ENCODE results near the gene HNRNPDL. TPM values are rescaled to one million over a fixed set of nuclear protein-coding genes. Genes with fewer than 3 reads are reported as not detected.

HNRNPDL gene
- total RNA-seq, 4 donors from 2014 or later, result 101 to 257 (median 126) TPM

- TF ChIP-seq POLR2A (IDR thresholded peaks at IDR 0.05) (no peak), POLR2AphosphoS5 (IDR thresholded peaks at IDR 0.05) (no peak), EP300 (IDR thresholded peaks at IDR 0.05) (no peak), CTCF (IDR thresholded peaks at IDR 0.05) (no peak)
These were observed 39.6 kb upstream of the HNRNPDL start for GRCh38 chr4:82469791-82470345.

DNA sequence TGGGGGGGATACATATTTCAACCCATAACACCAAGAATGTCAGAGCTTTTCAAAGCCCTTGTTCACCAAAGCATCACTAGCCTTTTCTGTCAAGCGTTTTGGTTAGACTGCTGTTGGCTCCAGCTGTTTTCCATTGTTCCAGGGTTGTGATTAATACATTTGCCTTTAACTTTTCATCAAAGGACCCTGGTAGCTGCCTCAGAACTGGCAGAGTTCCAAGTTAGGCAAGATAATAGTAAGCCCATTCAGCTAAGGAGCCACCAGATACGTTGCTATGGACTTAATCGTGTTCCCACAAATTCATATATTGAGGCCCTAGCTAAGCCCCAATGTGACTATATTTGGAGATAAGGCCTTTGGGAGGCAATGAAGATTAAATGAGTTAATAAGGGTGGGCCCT is 37.2 kb upstream of the HNRNPDL start:
- Histone ChIP-seq H3K9me3 (no peaks in the 10 kb centered on the region), H3K36me3 (peaks cover 2% of the 10 kb centered on the region), H3K4me3 (no peak overlapping the region), H3K27ac (no peak overlapping the region), H3K27me3 (no peaks in the 10 kb centered on the region), H3K4me1 (peaks cover 3% of the 10 kb centered on the region)
- no peak for DNase-seq (ENCODE audit: low spot score in 2 of 2)
- TF ChIP-seq POLR2AphosphoS5 (IDR thresholded peaks at IDR 0.05) (no peak), EP300 (IDR thresholded peaks at IDR 0.05) (no peak), POLR2A (IDR thresholded peaks at IDR 0.05) (no peak), CTCF (IDR thresholded peaks at IDR 0.05) (no peak)
- 41% methylated on average over 3 of the region's 3 CpGs for WGBS

More at GRCh38 chr4:82469791-82470345, 39.6 kb upstream of the HNRNPDL start:
- Histone ChIP-seq H3K4me1 (no peaks in the 10 kb centered on the region), H3K9me3 (no peaks in the 10 kb centered on the region), H3K27ac (no peak overlapping the region), H3K4me3 (no peak overlapping the region), H3K27me3 (no peaks in the 10 kb centered on the region), H3K36me3 (peaks cover 2% of the 10 kb centered on the region)
- WGBS, result 83% methylated on average over 2 of the region's 2 CpGs
- DNase-seq (ENCODE audit: low spot score in 2 of 2), result no peak

GRCh38 chr4:82463221-82463620 is 33.0 kb upstream of the HNRNPDL start:
- 91% methylated on average over 1 of the region's 1 CpG for WGBS
- Histone ChIP-seq H3K4me1 (peaks cover 4% of the 10 kb centered on the region), H3K4me3 (no peak overlapping the region), H3K36me3 (peaks cover 27% of the 10 kb centered on the region), H3K27me3 (no peaks in the 10 kb centered on the region), H3K9me3 (no peaks in the 10 kb centered on the region), H3K27ac (no peak overlapping the region)
- no peak for TF ChIP-seq POLR2A (IDR thresholded peaks at IDR 0.05)
- no peak for TF ChIP-seq CTCF (IDR thresholded peaks at IDR 0.05)
- TF ChIP-seq EP300 (IDR thresholded peaks at IDR 0.05), result no peak
- no peak for TF ChIP-seq POLR2AphosphoS5 (IDR thresholded peaks at IDR 0.05)
- DNase-seq (ENCODE audit: low spot score in 2 of 2), result no peak

DNA sequence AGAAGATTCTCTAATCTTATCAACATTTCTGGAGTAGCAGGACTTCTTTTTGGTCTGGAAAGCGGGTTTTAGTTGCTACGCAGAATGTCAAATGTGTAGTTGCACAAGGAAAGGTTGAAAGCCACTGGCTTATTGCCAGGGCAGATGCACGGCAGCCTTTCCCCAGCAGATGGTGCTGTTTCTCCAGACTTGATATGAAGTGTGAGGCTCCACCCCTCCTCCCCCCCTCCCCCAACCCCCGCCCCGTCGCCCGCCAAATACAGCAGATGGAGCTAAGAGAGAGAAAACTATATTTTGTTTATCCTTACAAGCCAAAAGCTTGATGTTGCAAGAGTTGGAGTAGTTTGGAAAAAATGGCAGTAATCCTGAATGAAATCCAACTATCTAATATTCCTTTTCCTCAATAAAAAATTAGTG is 32.2 kb upstream of the HNRNPDL start:
- H3K4me1 ChIP-seq, result peaks cover 4% of the 10 kb centered on the region
- no peaks in the 10 kb centered on the region for H3K27me3 ChIP-seq
- WGBS, result 13% methylated on average over 7 of the region's 7 CpGs
- no peak for TF ChIP-seq POLR2A (IDR thresholded peaks at IDR 0.05)
- TF ChIP-seq CTCF (IDR thresholded peaks at IDR 0.05), result peak; percentile 33 to 90
- peak; percentile 93 to 94 for DNase-seq (ENCODE audit: low spot score in 2 of 2)
- H3K4me3 ChIP-seq, result no peak overlapping the region
- H3K36me3 ChIP-seq, result peaks cover 32% of the 10 kb centered on the region
- no peak overlapping the region for H3K27ac ChIP-seq
- no peaks in the 10 kb centered on the region for H3K9me3 ChIP-seq

DNA sequence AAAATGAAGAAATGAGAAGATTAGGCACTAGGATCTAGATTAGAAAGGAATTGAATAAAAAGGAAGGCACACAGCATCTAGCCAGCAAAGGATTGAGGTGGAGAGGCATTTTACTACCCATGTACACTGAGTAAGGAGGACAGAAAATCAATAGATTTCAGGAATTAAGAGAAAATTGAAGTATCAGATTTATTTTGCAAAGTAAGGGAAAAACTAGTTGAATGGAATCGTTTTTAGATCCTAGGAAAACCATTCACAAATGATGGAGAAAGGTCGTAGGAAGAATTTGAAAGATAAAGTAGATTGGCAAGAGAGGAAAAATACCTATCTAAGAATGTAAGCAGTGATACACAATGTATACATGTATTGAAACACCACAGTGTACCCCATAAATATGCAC is 31.4 kb upstream of the HNRNPDL start:
- peaks cover 38% of the 10 kb centered on the region for H3K36me3 ChIP-seq
- no peaks in the 10 kb centered on the region for H3K27me3 ChIP-seq
- no peak for TF ChIP-seq CTCF (IDR thresholded peaks at IDR 0.05)
- TF ChIP-seq EP300 (IDR thresholded peaks at IDR 0.05), result no peak
- no peak overlapping the region for H3K4me3 ChIP-seq
- no peaks in the 10 kb centered on the region for H3K9me3 ChIP-seq
- DNase-seq (ENCODE audit: low spot score in 2 of 2), result no peak
- peaks cover 4% of the 10 kb centered on the region for H3K4me1 ChIP-seq
- 81% methylated on average over 2 of the region's 2 CpGs for WGBS
- H3K27ac ChIP-seq, result no peak overlapping the region
